Astrocyte (in vitro differentiated cells and primary cell): Measurements from ENCODE around the gene ANK3.

ENCODE experiments used
- EZH2 ChIP-seq: IDR thresholded peaks from 2 replicates; pipeline ENCODE4 v1.6.1; 2012; ENCODE audit warnings: mild to moderate bottlenecking, low read length, inconsistent platforms; ENCODE audit not compliant: insufficient read depth
- TF ChIP-seq, protein P1 (sequence below): IDR thresholded peaks from 2 replicates; pipeline ENCODE4 v1.5.1; 2011; ENCODE audit warnings: low read depth, mild to moderate bottlenecking, inconsistent platforms, low read length, moderate library complexity; ENCODE audit not compliant: insufficient read depth

DNA sequence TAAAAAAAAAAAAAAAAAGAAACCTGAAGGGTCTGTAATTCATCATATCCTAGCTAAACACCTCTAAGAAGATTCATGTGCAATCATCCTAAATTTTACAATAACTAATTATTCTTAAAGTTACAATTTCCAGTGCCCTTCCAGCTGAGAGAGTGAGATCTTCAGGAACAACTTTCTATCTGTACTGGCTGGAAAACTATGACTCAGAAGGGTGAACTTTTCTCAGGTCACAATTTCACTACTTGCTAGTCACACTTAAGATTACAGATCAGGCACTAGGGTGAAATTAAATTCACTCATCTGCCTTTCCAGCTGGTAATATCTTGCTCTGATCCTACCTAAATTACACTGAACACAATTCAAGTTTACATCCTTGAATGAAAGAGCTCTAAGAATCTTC, 158.8 kb downstream of the ANK3 start:
- TF ChIP-seq, protein P1, sequence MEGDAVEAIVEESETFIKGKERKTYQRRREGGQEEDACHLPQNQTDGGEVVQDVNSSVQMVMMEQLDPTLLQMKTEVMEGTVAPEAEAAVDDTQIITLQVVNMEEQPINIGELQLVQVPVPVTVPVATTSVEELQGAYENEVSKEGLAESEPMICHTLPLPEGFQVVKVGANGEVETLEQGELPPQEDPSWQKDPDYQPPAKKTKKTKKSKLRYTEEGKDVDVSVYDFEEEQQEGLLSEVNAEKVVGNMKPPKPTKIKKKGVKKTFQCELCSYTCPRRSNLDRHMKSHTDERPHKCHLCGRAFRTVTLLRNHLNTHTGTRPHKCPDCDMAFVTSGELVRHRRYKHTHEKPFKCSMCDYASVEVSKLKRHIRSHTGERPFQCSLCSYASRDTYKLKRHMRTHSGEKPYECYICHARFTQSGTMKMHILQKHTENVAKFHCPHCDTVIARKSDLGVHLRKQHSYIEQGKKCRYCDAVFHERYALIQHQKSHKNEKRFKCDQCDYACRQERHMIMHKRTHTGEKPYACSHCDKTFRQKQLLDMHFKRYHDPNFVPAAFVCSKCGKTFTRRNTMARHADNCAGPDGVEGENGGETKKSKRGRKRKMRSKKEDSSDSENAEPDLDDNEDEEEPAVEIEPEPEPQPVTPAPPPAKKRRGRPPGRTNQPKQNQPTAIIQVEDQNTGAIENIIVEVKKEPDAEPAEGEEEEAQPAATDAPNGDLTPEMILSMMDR: no peak
- TF ChIP-seq EZH2: no peak
